B cell (primary cell): Measurements from ENCODE around the gene FNDC11.

Source experiments
- EZH2 ChIP-seq: IDR thresholded peaks from 2 replicates; pipeline ENCODE4 v1.6.1; 2012; ENCODE audit warnings: borderline replicate concordance, low read depth, mild to moderate bottlenecking, moderate library complexity, low read length; ENCODE audit not compliant: insufficient read depth, poor library complexity, severe bottlenecking
- TF ChIP-seq, protein P1 (sequence below): fragments of 200-600 bp; IDR thresholded peaks from one replicate; pipeline ENCODE4 v1.8.0; 2022; ENCODE audit warnings: antibody characterized with exemption, mild to moderate bottlenecking

GRCh38 chr20:63594043-63594561 lies 40.1 kb downstream of the FNDC11 start:
- TF ChIP-seq, protein P1, sequence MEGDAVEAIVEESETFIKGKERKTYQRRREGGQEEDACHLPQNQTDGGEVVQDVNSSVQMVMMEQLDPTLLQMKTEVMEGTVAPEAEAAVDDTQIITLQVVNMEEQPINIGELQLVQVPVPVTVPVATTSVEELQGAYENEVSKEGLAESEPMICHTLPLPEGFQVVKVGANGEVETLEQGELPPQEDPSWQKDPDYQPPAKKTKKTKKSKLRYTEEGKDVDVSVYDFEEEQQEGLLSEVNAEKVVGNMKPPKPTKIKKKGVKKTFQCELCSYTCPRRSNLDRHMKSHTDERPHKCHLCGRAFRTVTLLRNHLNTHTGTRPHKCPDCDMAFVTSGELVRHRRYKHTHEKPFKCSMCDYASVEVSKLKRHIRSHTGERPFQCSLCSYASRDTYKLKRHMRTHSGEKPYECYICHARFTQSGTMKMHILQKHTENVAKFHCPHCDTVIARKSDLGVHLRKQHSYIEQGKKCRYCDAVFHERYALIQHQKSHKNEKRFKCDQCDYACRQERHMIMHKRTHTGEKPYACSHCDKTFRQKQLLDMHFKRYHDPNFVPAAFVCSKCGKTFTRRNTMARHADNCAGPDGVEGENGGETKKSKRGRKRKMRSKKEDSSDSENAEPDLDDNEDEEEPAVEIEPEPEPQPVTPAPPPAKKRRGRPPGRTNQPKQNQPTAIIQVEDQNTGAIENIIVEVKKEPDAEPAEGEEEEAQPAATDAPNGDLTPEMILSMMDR: no peak
- TF ChIP-seq EZH2: no peak
